ENCODE measurements around the gene DHX40.
"Not testable (repeated sequence)": the region's sequence is repeated elsewhere in the genome, so short reads cannot be mapped to it uniquely, and the experiment has no call there.

The DHX40 gene

DNA sequence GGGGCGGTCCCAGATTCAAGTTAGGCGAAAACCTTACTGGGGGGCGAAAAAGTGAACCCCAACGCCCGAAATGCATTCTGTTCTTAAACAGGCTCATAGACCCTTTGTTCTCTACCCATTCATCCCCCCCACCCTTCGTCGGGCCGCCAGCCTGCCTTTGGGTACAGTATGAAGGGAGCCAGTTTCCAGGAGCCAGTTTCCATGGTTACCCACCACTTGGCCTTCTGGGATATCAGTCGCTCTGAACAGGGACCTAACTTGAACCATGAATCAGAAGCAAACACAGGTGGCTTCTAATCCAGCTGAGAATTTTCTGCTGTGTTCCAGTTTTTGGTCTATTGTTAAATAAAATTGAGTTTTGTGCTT, 532 bp downstream of the DHX40 start:
- peak; percentile 71 to 79 for DNase-seq

DNA sequence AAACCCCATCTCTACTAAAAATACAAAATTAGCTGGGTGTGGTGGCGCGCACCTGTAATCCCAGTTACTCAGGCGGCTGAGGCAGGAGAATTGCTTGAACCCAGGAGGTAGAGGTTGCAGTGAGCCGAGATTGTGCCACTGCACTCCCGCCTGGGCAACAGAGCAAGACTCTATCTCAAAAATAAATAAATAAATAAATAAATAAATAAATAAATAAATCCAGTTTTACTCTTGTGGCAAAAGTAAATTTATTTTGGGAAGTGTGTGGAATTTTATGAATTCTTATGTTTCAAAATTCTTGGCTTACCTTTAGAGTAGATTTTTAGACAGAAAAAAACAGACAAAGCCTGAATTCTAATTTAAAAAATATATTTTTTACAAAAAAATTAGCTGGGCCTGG, 3.7 kb downstream of the DHX40 start:
- not testable (repeated sequence) for DNase-seq

DNA sequence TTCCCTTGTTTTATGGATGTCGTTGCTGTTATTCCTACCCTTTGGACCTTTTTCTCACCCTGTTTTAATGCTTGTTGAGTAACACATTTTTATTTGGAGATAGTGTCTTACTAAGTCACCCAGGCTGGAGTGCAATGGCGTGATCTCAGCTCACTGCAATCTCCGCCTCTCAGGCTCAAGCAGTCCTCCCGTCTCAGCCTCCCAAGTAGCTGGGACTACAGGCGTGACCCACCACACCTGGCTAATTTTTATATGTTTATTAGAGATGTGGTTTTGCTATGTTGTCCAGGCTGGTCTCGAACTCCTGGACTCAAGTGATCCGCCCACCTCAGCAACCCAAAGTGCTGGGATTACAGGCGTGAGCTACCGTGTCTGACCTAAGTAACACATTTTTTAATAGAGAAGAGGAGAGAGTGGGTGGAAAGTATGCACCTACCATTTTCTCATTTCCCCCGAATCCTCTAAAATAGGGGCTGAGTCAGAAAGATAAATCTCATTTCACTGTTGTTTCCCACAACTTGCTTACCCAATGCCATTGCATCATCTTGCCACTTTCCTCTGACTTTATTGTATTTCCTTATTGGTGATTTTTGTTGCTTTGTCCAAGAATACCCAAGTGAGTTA, 7.0 kb downstream of the DHX40 start:
- DNase-seq: no peak

DNA sequence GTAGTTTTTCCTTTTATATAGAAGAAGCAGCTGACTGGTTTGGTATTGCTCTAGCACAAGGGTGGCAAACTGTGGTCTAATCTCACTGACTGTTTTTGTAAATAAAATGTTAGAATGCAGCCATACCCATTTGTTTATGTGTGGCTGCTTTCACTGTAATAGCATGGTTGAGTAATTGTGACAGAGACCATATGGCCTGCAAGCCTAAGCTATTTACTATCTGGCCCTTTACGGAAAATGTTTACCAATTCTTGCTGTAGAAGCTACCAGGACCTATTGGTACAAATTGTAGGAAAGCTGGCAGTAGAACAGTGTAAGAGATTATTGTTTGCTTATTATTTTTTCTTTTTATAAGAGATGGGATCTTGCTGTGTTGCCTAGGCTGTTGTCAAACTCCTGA, 18.8 kb downstream of the DHX40 start:
- not testable (repeated sequence) for DNase-seq

DNA sequence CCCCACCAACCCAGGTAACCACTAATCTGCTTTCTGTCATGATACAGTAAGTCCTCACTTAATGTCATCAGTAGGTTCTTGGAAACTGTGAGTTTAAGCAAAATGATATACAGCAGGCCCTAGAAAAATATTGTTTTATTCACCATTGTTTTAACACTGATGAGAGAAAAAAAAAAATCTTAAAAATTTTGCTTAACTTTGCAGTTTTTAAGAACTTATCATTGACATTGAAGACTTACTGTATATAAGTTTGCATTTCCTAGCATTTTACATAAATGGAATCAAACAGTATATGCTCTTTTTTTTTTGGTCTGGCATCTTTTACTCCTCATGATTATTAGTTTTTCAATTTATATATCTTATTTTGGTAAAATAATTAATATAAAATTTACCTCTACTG, 34.8 kb downstream of the DHX40 start:
- no peak for DNase-seq

DNA sequence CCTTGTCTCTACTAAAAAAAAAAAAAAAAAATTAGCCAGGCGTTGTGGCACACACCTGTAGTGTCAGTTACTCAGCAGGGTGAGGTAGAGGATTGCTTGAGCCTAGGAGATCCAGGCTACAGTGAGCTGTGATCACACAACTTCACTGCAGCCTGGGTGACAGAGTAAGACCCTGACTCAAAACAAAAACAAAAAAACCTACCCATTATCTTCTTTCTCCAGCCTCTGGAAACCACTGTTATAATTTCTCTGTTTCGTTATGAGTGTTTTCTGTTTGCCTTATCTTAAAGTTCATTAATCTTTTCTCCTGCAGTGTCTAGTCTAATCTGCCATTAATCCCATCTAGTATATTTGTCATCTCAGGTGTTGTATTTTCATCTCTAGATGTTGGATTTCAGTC, 35.7 kb downstream of the DHX40 start:
- DNase-seq: no peak

DNA sequence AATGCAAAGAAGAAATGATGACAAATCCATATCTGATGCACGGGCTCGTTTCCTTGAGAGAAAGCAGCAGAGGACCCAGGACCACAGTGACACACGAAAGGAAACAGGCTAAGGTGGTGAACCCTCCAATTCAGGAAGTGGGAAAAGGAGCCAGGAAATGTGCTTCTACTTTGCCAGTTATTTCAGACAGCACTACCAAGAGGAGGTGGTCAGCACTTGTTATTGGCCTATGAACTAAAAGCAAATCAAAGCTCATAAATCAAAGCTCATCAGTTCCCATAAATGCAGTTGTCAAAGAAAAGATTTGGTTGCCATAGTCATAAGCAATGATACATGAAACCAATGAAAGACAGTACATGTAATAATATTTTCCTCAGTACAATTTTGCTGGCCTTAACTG, 41.7 kb downstream of the DHX40 start:
- DNase-seq: no peak

DNA sequence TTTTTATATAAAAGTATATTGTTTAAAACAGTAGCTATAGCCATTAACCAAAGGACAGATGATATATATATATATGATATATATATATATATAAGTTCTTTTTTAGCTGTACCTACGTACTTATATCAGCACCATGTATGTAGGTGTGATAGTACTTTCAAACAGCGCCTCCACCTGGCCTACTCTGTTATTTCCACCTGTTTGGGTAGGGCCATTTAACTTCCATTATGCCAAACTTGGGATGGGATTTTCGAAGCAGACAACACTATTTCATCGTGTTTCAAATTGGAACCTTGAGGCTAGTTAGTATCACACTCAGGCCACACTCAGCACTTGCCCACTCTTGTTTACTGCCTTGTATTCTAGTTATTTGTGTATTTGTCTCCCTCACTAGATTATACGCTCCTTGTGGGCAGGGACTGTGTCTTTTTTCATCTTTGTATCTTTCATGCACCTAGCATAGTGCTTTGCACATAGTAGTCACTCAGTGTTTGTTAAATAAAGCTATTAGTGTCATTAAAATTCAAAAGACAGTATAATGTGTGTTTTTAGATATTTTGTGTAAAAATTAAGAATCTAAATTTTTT, 42.5 kb downstream of the DHX40 start:
- peak in 1 of 2 experiments; percentile 25 for DNase-seq

DNA sequence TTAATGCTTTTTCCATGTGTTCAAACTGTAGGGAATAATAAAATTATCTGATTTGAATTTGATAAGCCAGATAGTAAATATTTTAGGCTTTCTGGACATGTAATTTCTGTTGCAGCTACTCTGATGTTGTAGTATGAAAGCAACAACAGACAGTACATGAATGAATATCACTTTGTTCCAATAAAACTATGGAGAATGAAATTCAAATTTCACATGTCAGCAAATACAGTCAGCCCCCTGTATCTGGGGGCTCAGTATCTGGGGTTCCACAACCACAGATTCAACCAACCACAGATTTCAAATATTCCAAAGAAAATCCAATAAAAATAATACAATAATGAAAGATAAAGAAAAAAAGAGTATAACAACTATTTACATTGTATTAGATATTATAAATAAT, 46.1 kb downstream of the DHX40 start:
- DNase-seq: no peak

DNA sequence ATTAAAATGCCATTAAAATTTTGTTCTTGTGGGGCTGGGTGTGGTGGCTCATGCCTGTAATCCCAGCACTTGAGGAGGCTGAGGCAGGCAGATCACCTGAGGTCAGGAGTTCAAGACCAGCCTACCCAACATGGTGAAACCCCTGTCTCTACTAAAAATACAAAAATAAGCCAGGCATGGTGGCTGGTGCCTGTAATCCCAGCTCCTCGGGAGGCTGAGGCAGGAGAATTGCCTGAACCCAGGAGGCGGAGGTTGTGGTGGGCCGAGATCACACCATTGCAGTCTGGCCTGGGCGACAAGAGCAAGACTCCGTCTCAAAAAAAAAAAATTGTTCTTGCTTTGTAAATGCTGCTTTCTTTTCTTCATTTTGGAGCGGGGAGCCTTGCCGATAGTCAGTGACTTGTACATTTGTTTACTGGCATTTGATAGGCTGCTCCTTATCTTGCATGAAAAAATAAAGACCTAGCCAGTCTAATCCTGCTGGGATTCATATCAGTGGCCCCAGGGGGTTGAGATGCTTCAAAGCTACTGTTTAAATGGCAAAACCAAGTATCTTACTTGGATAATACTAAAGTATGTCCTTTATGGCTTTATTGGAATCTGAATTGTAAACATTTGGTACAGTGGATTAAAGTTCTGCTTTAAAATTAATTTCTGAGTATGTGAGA, 51.0 kb downstream of the DHX40 start:
- no peak for DNase-seq

DNA sequence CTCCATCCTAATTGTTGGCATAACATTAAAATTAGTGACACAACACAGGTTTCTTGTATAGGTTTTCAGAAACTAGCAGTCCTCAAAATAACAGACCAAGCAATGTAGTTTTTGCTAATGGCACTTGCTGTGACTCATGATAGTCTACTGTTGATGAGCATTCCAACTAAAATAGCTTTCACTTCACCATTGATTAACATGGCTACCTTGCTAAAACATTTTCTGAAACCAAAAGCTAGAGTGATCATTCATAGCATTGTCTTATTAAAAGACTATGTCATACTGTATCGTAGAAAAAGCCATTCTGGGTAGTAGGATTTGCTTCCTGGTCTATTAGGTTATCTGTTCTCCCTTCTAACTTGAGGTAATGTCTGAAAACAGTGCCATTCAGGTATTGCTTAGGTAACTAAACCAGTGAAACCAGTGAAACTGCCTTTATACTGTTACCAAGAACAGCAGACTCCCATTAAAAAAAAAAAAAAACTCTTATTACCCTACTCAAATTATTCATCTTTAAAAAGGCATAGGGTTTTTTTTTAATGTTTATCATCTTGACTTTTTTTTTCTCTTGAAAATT, 51.8 kb downstream of the DHX40 start:
- no peak for DNase-seq

DNA sequence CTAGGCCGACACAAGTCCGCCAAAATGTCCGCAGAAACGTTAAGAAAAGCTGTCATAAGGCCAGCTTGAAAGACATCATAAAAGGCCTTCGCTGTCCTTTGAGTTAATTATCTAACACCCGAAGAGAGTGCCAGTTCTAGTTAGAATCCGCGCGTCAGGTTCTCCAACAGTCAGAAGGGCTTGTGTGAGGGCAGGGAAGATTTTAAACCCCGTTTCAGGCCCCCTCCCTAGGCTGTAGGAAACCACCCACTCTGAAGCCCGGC, 53.6 kb downstream of the DHX40 start:
- DNase-seq: no peak

DNA sequence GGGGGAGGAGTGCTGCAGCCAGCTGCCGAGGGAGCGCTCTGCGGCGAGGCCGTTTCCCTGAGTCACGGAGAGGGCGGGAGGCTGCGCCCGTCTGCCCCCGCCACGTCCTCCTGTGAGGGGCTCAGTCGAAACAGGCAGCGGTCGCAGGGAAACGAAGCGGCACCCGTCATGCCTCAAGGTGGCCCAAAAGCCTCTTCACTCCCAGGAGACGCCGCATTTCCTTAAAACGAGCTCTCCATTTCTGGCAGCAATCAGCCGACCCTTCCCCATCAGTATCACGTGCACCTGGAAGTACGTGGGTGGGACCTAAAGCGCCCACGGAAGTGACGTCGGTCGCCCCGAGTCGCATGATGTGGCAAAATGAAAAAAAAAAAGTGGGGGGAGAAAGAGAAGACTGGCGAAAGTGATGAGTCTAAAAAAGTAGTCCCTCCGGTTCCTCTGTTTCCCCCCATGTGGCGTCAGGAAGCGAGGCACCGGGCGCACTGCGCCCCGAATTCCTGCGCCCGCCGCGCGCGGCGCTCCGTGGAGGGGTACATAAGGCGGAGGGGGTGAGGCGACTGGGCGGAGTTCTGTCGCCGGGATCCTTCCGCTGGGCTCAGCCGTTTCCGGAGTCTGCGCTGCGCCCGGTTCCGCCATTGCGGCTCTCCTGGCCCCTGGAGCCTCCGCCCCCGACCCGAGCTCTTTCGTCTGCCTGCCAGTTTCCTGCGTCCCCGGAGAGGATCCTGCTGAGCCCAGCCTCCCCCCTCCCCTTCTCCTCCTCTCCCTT, 54.1 kb downstream of the DHX40 start, which contains the start of gene CLTC:
Gene CLTC, plus strand, starts transcription at position 598 of the 766 bp plus-strand sequence. CDS start 237 bp downstream, outside the sequence.
- peak; percentile 94 for DNase-seq

DNA sequence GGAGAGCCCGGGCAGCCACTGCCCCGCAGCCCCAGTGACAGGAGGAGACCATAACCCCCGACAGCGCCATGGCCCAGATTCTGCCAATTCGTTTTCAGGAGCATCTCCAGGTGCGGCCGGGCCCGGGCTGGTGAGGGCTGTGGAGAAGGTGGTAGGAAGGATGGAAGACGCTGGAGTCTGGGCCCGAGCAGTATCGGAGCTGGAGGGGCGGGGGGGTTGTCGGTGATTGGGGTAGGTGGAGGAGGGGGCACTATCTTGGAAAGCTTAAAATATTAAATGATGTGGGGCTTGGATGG, 54.6 kb downstream of the DHX40 start:
- DNase-seq: no peak

DNA sequence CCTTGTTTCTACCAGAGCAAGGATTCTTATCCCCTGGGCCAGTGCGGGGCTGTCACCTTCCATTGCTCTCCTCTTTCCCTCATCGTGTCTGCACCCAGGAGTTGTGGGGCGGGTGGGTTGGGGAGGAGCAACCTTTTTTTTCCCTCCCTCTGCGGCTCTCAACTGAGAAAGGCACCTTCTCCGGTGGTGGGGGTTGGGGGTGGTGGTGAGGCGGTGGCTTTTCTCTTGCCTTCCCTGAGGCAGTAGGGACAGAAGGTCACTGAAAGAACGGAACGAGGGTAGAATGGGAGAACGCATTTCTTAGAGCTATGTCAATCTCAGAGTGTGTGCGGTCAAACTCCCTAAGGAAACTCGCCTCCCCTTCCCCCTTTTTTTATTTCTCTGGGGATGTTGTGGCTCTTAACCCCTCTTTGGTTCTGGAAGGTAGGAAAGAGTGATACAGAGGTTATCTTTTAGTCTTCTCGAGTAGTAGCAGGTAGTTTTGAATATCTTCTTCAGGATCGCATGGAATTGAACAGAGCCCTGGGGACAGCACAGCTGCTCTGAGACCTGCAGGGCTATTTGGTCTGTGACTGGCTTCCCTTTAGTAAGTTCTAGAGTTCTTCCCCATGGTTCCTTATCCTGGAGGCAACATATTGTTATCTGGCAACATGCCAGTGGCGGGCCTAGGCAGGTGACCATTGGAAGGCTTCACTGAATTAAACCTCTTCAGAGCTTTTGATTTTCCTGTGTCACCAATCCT, 55.3 kb downstream of the DHX40 start:
- peak; percentile 17 to 20 for DNase-seq

DNA sequence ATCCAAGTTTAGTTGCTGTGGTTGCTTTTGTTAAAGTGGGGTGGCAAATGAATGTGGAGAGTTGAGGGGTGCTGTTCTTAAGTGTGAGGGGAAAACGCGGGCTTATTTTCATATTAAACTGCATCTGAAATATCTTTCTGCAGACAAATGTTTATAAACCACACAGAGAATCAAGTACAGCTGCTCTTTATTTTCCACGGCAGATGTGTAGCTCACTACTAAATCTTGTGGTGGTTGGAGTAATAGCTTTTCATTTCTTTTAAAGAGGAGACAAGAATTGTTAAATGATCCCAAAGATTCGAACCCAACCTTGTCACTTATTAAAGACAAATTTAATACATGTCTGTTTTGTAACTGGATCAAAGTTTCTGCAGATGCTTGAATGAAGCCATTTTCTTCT, 56.4 kb downstream of the DHX40 start:
- DNase-seq: no peak

DNA sequence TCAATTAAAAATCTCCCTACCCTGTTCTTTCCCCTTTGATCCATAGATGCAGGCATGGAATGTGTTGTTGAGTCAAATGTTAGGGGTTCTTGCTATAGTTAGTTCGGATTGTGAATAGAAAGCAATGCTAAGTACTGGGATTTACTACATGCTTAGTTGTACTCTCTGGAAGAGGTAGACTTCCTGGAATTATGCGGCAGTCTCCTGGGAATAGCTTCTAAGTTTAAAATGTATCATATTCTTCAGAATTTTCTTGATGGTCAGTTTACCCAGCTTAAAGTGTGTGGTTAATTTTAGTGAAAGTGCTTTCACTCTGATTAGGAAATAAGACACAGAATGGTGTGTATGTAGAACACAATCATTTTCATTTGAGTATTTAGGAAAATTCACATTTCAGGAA, 57.7 kb downstream of the DHX40 start:
- DNase-seq: no peak

DNA sequence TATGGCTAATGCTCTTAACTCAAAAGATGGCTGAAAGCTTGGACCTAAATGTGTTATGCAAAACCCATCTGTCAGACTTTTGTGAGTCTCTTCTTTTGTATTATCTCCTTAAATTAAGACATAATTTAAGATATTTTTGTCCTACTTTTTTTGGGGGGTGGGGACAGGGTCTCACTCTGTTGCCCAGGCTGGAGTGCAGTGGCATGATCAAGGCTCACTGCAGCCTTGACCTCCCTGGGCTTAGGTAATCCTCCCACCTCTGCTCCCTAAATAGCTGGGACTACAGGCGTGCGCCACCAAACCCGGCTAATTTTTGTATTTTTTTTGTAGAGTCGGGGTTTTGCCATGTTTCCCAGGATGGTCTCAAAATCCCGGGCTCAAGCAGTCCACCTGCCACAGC, 61.3 kb downstream of the DHX40 start:
- DNase-seq: no peak

DNA sequence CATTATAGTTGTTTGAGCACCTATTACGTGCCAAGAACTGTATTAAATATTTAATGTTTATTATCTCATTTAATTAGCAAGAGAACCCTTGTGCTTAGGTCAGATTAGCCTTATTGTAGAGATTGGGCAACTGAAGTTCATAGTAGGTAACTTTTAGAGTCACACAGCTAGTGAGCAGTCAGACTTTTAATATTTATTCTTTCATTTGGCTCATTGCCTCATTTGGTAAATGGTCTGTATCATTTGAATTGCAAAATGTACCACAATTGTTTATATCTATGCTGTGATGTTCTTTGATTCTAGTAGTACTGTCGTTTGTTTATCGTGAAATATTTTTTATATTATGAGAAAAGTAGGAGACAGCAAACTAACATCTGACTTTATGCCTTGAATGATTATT, 61.9 kb downstream of the DHX40 start:
- no peak for DNase-seq

DNA sequence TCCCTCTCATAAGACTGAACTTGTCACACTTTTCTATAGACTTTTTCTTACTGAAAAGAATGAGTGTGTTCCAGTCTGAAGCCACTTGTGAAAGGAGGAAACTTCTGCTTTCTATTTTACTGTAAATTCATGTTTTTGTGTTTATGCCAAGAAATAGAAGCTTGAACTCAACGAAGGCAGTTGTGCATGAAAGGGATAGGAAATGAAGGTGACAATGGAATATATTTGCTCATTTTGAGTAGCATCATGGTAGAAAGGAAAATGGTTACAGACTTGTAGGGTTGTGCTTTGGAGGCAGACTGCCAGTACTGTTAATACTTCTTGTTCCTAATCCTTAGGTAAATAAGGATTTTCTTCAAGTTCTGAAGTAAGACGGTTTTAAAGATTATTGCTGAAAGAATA, 62.4 kb downstream of the DHX40 start:
- no peak for DNase-seq

DNA sequence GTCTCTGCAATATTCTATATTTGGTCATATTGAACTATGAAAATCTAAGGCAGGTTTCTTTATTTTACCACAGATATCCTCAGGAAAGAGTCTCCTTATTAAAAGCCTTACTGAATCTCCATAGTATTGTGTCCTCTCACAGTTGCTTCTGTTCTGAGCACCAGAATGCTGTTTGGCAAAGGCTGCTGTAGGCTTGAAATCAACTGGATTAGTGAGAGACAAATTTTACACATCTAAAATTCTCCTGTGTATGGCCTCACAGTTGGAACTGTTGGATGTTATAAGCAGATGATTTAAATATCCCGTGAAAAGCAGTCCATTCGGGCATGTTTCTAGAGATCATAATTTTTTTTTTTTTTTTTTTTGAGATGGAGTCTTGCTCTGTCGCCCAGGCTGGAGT, 63.8 kb downstream of the DHX40 start:
- DNase-seq: no peak

DNA sequence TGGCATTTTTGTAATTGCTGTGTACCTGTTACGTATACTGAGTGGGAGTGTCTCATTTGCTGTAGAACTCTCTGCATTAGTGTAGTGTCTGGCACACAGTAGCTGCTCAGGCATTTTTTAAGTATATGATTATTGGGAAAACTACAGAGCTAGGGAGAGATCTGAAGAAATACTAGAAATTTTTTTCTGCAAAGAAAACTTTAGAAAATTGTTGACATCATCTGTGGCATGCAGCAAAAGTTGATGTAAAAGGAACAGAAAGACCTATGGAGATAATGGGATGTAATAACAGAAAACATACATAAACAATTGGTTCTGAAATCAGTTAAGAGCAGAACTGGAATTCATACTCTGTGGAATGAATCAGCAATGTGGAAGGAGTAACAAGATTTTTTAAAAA, 65.9 kb downstream of the DHX40 start:
- DNase-seq: no peak

DNA sequence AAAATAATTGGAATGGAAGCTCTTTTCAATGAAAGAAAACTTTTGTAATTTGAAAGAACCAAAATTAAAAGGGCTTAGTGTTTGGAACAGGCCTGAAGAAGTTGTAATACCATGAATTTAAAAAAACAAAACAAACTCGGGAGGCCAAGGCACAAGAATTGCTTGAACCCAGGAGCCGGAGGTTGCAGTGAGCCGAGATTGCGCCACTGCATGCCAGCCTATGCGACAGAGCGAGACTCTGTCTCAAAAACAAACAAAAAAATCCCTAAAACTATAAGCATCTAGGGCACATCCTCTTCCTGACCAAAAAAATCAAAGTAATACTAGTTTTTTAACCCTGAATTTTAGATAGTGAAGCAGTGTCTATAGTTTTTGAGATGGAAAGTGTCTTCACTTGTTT, 67.0 kb downstream of the DHX40 start:
- DNase-seq: no peak

Data from SHP77 (cell line).